Glomerular visceral epithelial cell (primary cell): ENCODE measurements around the gene AFF2.

Experiments
- DNase-seq: peaks from one replicate; pipeline ENCODE4 v3.0.0-alpha.2; 2016; ENCODE audit errors: extremely low spot score

The AFF2 gene

GRCh38 chrX:148926371-148926770 lies 426.0 kb downstream of the AFF2 start:
- no peak for DNase-seq

GRCh38 chrX:148928811-148929210 lies 428.4 kb downstream of the AFF2 start:
- peak; percentile 22 for DNase-seq

- DNase-seq: peak; percentile 8
Measured at GRCh38 chrX:148929686-148930085, 429.3 kb downstream of the AFF2 start.

- no peak for DNase-seq
Measured at GRCh38 chrX:148930206-148930729, 429.9 kb downstream of the AFF2 start.

- DNase-seq: peak; percentile 1
Measured at GRCh38 chrX:148933881-148934280, 433.5 kb downstream of the AFF2 start.

- DNase-seq: no peak
Measured at GRCh38 chrX:148938348-148938747, 437.9 kb downstream of the AFF2 start.

GRCh38 chrX:148940411-148940996 lies 440.1 kb downstream of the AFF2 start:
- DNase-seq: no peak

- DNase-seq: no peak
Measured at GRCh38 chrX:148942754-148943153, 442.3 kb downstream of the AFF2 start.

GRCh38 chrX:148947399-148947975 lies 447.1 kb downstream of the AFF2 start:
- no peak for DNase-seq

GRCh38 chrX:148956352-148956751 lies 455.9 kb downstream of the AFF2 start:
- DNase-seq: no peak

- DNase-seq: no peak
Measured at GRCh38 chrX:148958901-148959300, 458.5 kb downstream of the AFF2 start.

GRCh38 chrX:148960060-148960459 lies 459.6 kb downstream of the AFF2 start:
- DNase-seq: no peak

- no peak for DNase-seq
Measured at GRCh38 chrX:148961985-148962384, 461.6 kb downstream of the AFF2 start.

GRCh38 chrX:148976571-148977400 lies 476.4 kb downstream of the AFF2 start:
- no peak for DNase-seq

- DNase-seq: no peak
Measured at GRCh38 chrX:148979786-148980185, 479.4 kb downstream of the AFF2 start.

- DNase-seq: no peak
Measured at GRCh38 chrX:148984238-148984637, 483.8 kb downstream of the AFF2 start.

- no peak for DNase-seq
Measured at GRCh38 chrX:148991502-148991901, 491.1 kb downstream of the AFF2 start.

GRCh38 chrX:148995661-148996060 lies 495.2 kb downstream of the AFF2 start:
- DNase-seq: no peak

- DNase-seq: no peak
Measured at GRCh38 chrX:149002320-149002719, 501.9 kb downstream of the AFF2 start.

GRCh38 chrX:149003863-149004660 lies 503.6 kb downstream of the AFF2 start:
- DNase-seq: no peak

- DNase-seq: no peak
Measured at GRCh38 chrX:149004936-149005335, 504.5 kb downstream of the AFF2 start.

GRCh38 chrX:149006235-149006634 lies 505.8 kb downstream of the AFF2 start:
- no peak for DNase-seq
